Activated CD8-positive, alpha-beta T cell treated with anti-CD3 and anti-CD28 coated beads for 36 hours (primary cell): ENCODE results near the gene SHKBP1. TPM values are rescaled to one million over a fixed set of nuclear protein-coding genes. Genes with fewer than 3 reads are reported as not detected.

ENCODE experiments used
- ATAC-seq: fragments of 200-7000 bp; cut with Tn5 transposase; one replicate; pipeline ENCODE4 v1.10.0; 2021; ENCODE audit warnings: mild to moderate bottlenecking, moderate library complexity
- CTCF ChIA-PET: fragments of 350-600 bp; sonication (Branson Sonifier 250); formaldehyde crosslinking; loops from one replicate; lab custom pipeline; 2021; ENCODE audit warnings: antibody characterized with exemption; lab: Charles Lee
- POLR2A ChIA-PET: fragments of 350-600 bp; sonication (Branson Sonifier 250); formaldehyde crosslinking; loops from one replicate; lab custom pipeline; 2021; ENCODE audit warnings: antibody characterized with exemption; lab: Charles Lee
- DNase-seq: peaks from one replicate; pipeline ENCODE4 v3.0.0-alpha.2; 2020
- H3K27ac Mint-ChIP-seq: one replicate; pipeline ENCODE4 v1.8.0; 2021; ENCODE audit warnings: mild to moderate bottlenecking, mixed read lengths
- H3K27me3 Mint-ChIP-seq: one replicate; pipeline ENCODE4 v1.8.0; 2021; ENCODE audit warnings: mixed read lengths
- H3K36me3 Mint-ChIP-seq: one replicate; pipeline ENCODE4 v1.8.0; 2021; ENCODE audit warnings: low read depth, mixed read lengths
- H3K4me1 Mint-ChIP-seq: one replicate; pipeline ENCODE4 v1.8.0; 2021; ENCODE audit warnings: low read depth, mixed read lengths
- H3K4me3 Mint-ChIP-seq: one replicate; pipeline ENCODE4 v1.8.0; 2021; ENCODE audit warnings: mild to moderate bottlenecking, moderate library complexity, mixed read lengths
- H3K9me3 Mint-ChIP-seq: one replicate; pipeline ENCODE4 v1.8.0; 2021; ENCODE audit warnings: mixed read lengths
- CTCF ChIP-seq: fragments of 200-600 bp; IDR thresholded peaks from one replicate; pipeline ENCODE4 v1.8.0; 2022; ENCODE audit warnings: antibody characterized with exemption, mild to moderate bottlenecking
- intact Hi-C: fragments of 100-400 bp; cut with micrococcal nuclease; formaldehyde crosslinking; loops from one replicate; pipeline ENCODE4 v1.10.0; 2022
- total RNA-seq, 2 experiments: library from RNA; stranded (reverse); gene quantifications; one replicate each; pipeline ENCODE4 v1.2.3, GENCODE V29; 2021

SHKBP1 gene
- total RNA-seq, 2 experiments from 2014 or later, result 82.8 to 89.3 TPM

- peak overlapping the region; percentile 84 for H3K4me3 Mint-ChIP-seq
- H3K9me3 Mint-ChIP-seq, result no peaks in the 10 kb centered on the region
- CTCF ChIA-PET, result interaction anchor here (1.4 to 11.3 kb wide), 4 partner anchors 10 to 21 kb away, joined by 8 to 126 read pairs (median 12); partner anchors contain the start of gene LTBP4
- ATAC-seq (peak; percentile 54), DNase-seq (peak; percentile 93)
- H3K27ac Mint-ChIP-seq, result peak overlapping the region; percentile 99
- TF ChIP-seq CTCF, result no peak
- intact Hi-C loops, result no loop called here
- peaks cover 43% of the 10 kb centered on the region for H3K4me1 Mint-ChIP-seq
- H3K36me3 Mint-ChIP-seq, result peaks cover 25% of the 10 kb centered on the region
- POLR2A ChIA-PET, result interaction anchor here (0.7 to 3.6 kb wide), 5 partner anchors 10 to 191 kb away, joined by 3 to 31 read pairs (median 3); no protein-coding TSS in a partner anchor
- H3K27me3 Mint-ChIP-seq, result no peaks in the 10 kb centered on the region
These were observed 37.3 kb downstream of the SHKBP1 start for GRCh38 chr19:40613690-40614621.

GRCh38 chr19:40614622-40615411, 38.1 kb downstream of the SHKBP1 start:
- TF ChIP-seq CTCF, result no peak
- H3K4me3 Mint-ChIP-seq, result peak overlapping the region; percentile 84
- DNase-seq (peak; percentile 98), ATAC-seq (peak; percentile 57)
- peaks cover 46% of the 10 kb centered on the region for H3K4me1 Mint-ChIP-seq
- POLR2A ChIA-PET, result interaction anchor here (1.0 to 3.6 kb wide), 4 partner anchors 11 to 190 kb away, joined by 3 to 31 read pairs (median 4); no protein-coding TSS in a partner anchor
- CTCF ChIA-PET, result interaction anchor here (1.0 to 11.3 kb wide), 6 partner anchors 10 to 48 kb away, joined by 3 to 126 read pairs (median 5); no protein-coding TSS in a partner anchor
- H3K36me3 Mint-ChIP-seq, result peaks cover 32% of the 10 kb centered on the region
- intact Hi-C loops, result no loop called here
- no peaks in the 10 kb centered on the region for H3K9me3 Mint-ChIP-seq
- peak overlapping the region; percentile 99 for H3K27ac Mint-ChIP-seq
- H3K27me3 Mint-ChIP-seq, result no peaks in the 10 kb centered on the region

- peaks cover 37% of the 10 kb centered on the region for H3K36me3 Mint-ChIP-seq
- ChIA-PET CTCF (interaction anchor here (1.3 to 11.3 kb wide), 4 partner anchors 12 to 47 kb away, joined by 4 to 126 read pairs (median 10); partner anchors contain the start of gene LTBP4), POLR2A (interaction anchor here (1.1 to 3.6 kb wide), 4 partner anchors 10 to 77 kb away, joined by 3 to 31 read pairs (median 4); no protein-coding TSS in a partner anchor)
- TF ChIP-seq CTCF, result no peak
- ATAC-seq, result no peak
- intact Hi-C loops, result no loop called here
- DNase-seq, result no peak
- peak overlapping the region; percentile 99 for H3K27ac Mint-ChIP-seq
- peaks cover 36% of the 10 kb centered on the region for H3K4me1 Mint-ChIP-seq
- H3K27me3 Mint-ChIP-seq, result no peaks in the 10 kb centered on the region
- H3K4me3 Mint-ChIP-seq, result no peak overlapping the region
- no peaks in the 10 kb centered on the region for H3K9me3 Mint-ChIP-seq
These were observed 39.5 kb downstream of the SHKBP1 start for GRCh38 chr19:40616178-40616577.

- TF ChIP-seq CTCF, result no peak
- Mint-ChIP-seq H3K9me3 (no peaks in the 10 kb centered on the region), H3K36me3 (peaks cover 43% of the 10 kb centered on the region), H3K4me1 (peaks cover 32% of the 10 kb centered on the region), H3K27ac (peak overlapping the region; percentile 37), H3K27me3 (no peaks in the 10 kb centered on the region), H3K4me3 (no peak overlapping the region)
- intact Hi-C loops, result no loop called here
- CTCF ChIA-PET, result interaction anchor here (1.6 to 11.3 kb wide), 3 partner anchors 13 to 17 kb away, joined by 4 to 126 read pairs (median 15); partner anchors contain the start of gene LTBP4
- ATAC-seq, result no peak
- no peak for DNase-seq
- POLR2A ChIA-PET, result interaction anchor here (1.1 kb wide), 2 partner anchors 9 to 76 kb away, joined by 3 read pairs; no protein-coding TSS in a partner anchor
These were observed 40.3 kb downstream of the SHKBP1 start for GRCh38 chr19:40616941-40617340.
